Thyroid gland (tissue), 4 donors: ENCODE data around the gene NR6A1. TPM values are rescaled to one million over a fixed set of nuclear protein-coding genes. Genes with fewer than 3 reads are reported as not detected.

Experiments
- DNase-seq, 2 donors: peaks; one replicate each; pipeline ENCODE4 v3.0.0-alpha.2; 2019
- H3K27ac ChIP-seq, 3 donors: fragments of 200-600 bp; sonication (generic); 1 replicate in 2 of 3; 2 replicates in 1 of 3; pipeline ENCODE4 v1.5.1; 2016 to 2019; ENCODE audit warnings: mild to moderate bottlenecking in 1 of 3, moderate library complexity in 1 of 3
- H3K27me3 ChIP-seq: fragments of 200-600 bp; sonication (generic); one replicate; pipeline ENCODE4 v1.5.1; 2019
- H3K36me3 ChIP-seq, 2 donors: fragments of 200-600 bp; sonication (generic); one replicate each; pipeline ENCODE4 v1.5.1; 2016 to 2019
- H3K4me1 ChIP-seq, 2 donors: fragments of 200-600 bp; sonication (generic); one replicate each; pipeline ENCODE4 v1.5.1; 2017 to 2019
- H3K4me3 ChIP-seq, 3 donors: fragments of 200-600 bp; sonication (generic); replicated peaks in 1 of 3; 1 replicate in 2 of 3; 2 replicates in 1 of 3; pipeline ENCODE4 v1.5.1; 2016; ENCODE audit warnings: mild to moderate bottlenecking in 1 of 3
- H3K9me3 ChIP-seq: fragments of 200-600 bp; sonication (generic); one replicate; pipeline ENCODE4 v1.5.1; 2017
- CTCF ChIP-seq, 6 experiments: fragments of 200-600 bp in 3 of 6; fragments of 450-650 bp in 3 of 6; sonication (generic) in 3 of 6; IDR thresholded peaks; one replicate each; pipeline ENCODE4 v1.5.1; 2016 to 2019; ENCODE audit warnings: antibody characterized with exemption in 6 of 6, mild to moderate bottlenecking in 2 of 6, inconsistent platforms in 1 of 6, moderate library complexity in 1 of 6
- POLR2A ChIP-seq, 2 donors: fragments of 450-650 bp; IDR thresholded peaks; one replicate each; pipeline ENCODE4 v1.6.1; 2017; ENCODE audit warnings: antibody characterized with exemption in 2 of 2, mild to moderate bottlenecking in 2 of 2, moderate library complexity in 1 of 2
- WGBS, 2 donors: methylation state at CpG; one replicate each; pipeline ENCODE4 v1.1.5; 2017; 5-methylcytosine and 5-hydroxymethylcytosine counted together
- intact Hi-C: fragments of 100-400 bp; cut with DNase I; formaldehyde crosslinking; loops from one replicate; pipeline ENCODE4 v1.15.1; 2023
- total RNA-seq, 4 donors: library from RNA; depleted of rRNA; stranded (reverse); fragments of >200 nt; gene quantifications; one replicate each; pipeline ENCODE4 v1.2.3, GENCODE V29; 2016

NR6A1 gene
- total RNA-seq, 4 donors from 2014 or later, result 15.3 to 25.0 (median 19.3) TPM

- no peaks in the 10 kb centered on the region for H3K9me3 ChIP-seq
- 69 to 82% methylated on average over 5 of the region's 5 CpGs for WGBS, 2 donors
These were observed 46.1 kb downstream of the NR6A1 start for GRCh38 chr9:124725068-124725452.

GRCh38 chr9:124724415-124725067 lies 46.6 kb downstream of the NR6A1 start:
- H3K4me1 ChIP-seq, result peaks cover 25 to 26% of the 10 kb centered on the region in 2 donors
- no peaks in the 10 kb centered on the region for H3K27me3 ChIP-seq
- WGBS, 2 donors, result 74% methylated on average over 3 of the region's 3 CpGs
- no peak for DNase-seq
- no peak overlapping the region for H3K27ac ChIP-seq
- no peak for TF ChIP-seq POLR2A (IDR thresholded peaks at IDR 0.05)
- no peak for TF ChIP-seq CTCF (IDR thresholded peaks at IDR 0.05)
- intact Hi-C loops, result no loop called here
- no peaks in the 10 kb centered on the region for H3K36me3 ChIP-seq
- H3K4me3 ChIP-seq, result no peak overlapping the region
- no peaks in the 10 kb centered on the region for H3K9me3 ChIP-seq

More at GRCh38 chr9:124725068-124725452, 46.1 kb downstream of the NR6A1 start:
- DNase-seq, result no peak
- intact Hi-C loops, result no loop called here
- H3K4me3 ChIP-seq, result no peak overlapping the region
- no peaks in the 10 kb centered on the region for H3K36me3 ChIP-seq
- TF ChIP-seq CTCF (IDR thresholded peaks at IDR 0.05), result no peak
- TF ChIP-seq POLR2A (IDR thresholded peaks at IDR 0.05), result no peak
- no peak overlapping the region for H3K27ac ChIP-seq
- H3K4me1 ChIP-seq, result peaks cover 25 to 26% of the 10 kb centered on the region in 2 donors
- H3K27me3 ChIP-seq, result no peaks in the 10 kb centered on the region

GRCh38 chr9:124723352-124723751 lies 47.8 kb downstream of the NR6A1 start:
- no peak for TF ChIP-seq CTCF (IDR thresholded peaks at IDR 0.05)
- TF ChIP-seq POLR2A (IDR thresholded peaks at IDR 0.05), result no peak
- intact Hi-C loops, result no loop called here

GRCh38 chr9:124721109-124721906 lies 49.8 kb downstream of the NR6A1 start:
- no peaks in the 10 kb centered on the region for H3K9me3 ChIP-seq
- H3K36me3 ChIP-seq, result no peaks in the 10 kb centered on the region
- intact Hi-C loops, result no loop called here
- peak overlapping the region; percentile 51 to 63 (median 62) for H3K27ac ChIP-seq
- WGBS, 2 donors, result 37 to 45% methylated on average over 5 of the region's 5 CpGs
- TF ChIP-seq POLR2A (IDR thresholded peaks at IDR 0.05) (no peak), CTCF (IDR thresholded peaks at IDR 0.05) (no peak)
- no peak overlapping the region for H3K4me3 ChIP-seq
- peak in 1 of 2 donors; percentile 21 for DNase-seq
- no peaks in the 10 kb centered on the region for H3K27me3 ChIP-seq
- peaks cover 25 to 26% of the 10 kb centered on the region in 2 donors for H3K4me1 ChIP-seq

More at GRCh38 chr9:124723352-124723751, 47.8 kb downstream of the NR6A1 start:
- WGBS, 2 donors, result 80 to 87% methylated on average over 2 of the region's 2 CpGs
- H3K27ac ChIP-seq, result no peak overlapping the region
- H3K36me3 ChIP-seq, result no peaks in the 10 kb centered on the region
- no peak overlapping the region for H3K4me3 ChIP-seq
- H3K27me3 ChIP-seq, result no peaks in the 10 kb centered on the region
- peaks cover 25 to 26% of the 10 kb centered on the region in 2 donors for H3K4me1 ChIP-seq
- DNase-seq, result no peak
- H3K9me3 ChIP-seq, result no peaks in the 10 kb centered on the region
